H1 (cell line): ENCODE measurements around the gene KSR2. TPM values are rescaled to one million over a fixed set of nuclear protein-coding genes. Genes with fewer than 3 reads are reported as not detected.
"Not testable (repeated sequence)": the region's sequence is repeated elsewhere in the genome, so short reads cannot be mapped to it uniquely, and the experiment has no call there.

ENCODE experiments used
- CTCF ChIA-PET: fragments of 300-600 bp; sonication (Branson Sonifier 250); formaldehyde crosslinking; loops from one replicate; lab custom pipeline; 2021; ENCODE audit not compliant: partially characterized antibody; lab: Charles Lee
- POLR2A ChIA-PET: fragments of 300-600 bp; sonication (Branson Sonifier 250); formaldehyde crosslinking; loops from one replicate; lab custom pipeline; 2021; ENCODE audit warnings: inconsistent platforms; ENCODE audit not compliant: partially characterized antibody; lab: Charles Lee
- DNase-seq, 2 experiments: peaks; one replicate each; pipeline versions ENCODE4 v3.0.0 to v3.0.0-alpha.2; 2010 to 2022; ENCODE audit warnings: low spot score in 2 of 2, low read depth in 1 of 2, mixed read lengths in 1 of 2
- FAIRE-seq: peaks from 2 replicates; lab custom pipeline; 2011; peaks lifted over from hg19 to GRCh38; lab: Jason Lieb, UNC
- H2AFZ ChIP-seq: 2 replicates; pipeline ENCODE4 v1.8.1; 2012; ENCODE audit warnings: low read length, inconsistent platforms
- H2AK5ac ChIP-seq: 2 replicates; pipeline ENCODE4 v1.6.1; 2013; ENCODE audit warnings: low read depth, low read length
- H2BK120ac ChIP-seq: replicated peaks from 2 replicates; pipeline ENCODE3; 2013; ENCODE audit warnings: low read depth, low read length, inconsistent platforms
- H2BK12ac ChIP-seq: 2 replicates; pipeline ENCODE4 v1.6.1; 2013; ENCODE audit warnings: low read depth, low read length
- H2BK15ac ChIP-seq: 2 replicates; pipeline ENCODE4 v1.6.1; 2013; ENCODE audit warnings: low read length
- H2BK20ac ChIP-seq: 2 replicates; pipeline ENCODE4 v1.6.1; 2013; ENCODE audit warnings: low read length
- H2BK5ac ChIP-seq: 2 replicates; pipeline ENCODE4 v1.6.1; 2013; ENCODE audit warnings: low read depth, low read length
- H3K14ac ChIP-seq: 2 replicates; pipeline ENCODE4 v1.6.1; 2013; ENCODE audit warnings: inconsistent platforms; ENCODE audit not compliant: insufficient read length
- H3K18ac ChIP-seq: 2 replicates; pipeline ENCODE4 v1.6.1; 2013; ENCODE audit warnings: low read length; ENCODE audit errors: extremely low read depth
- H3K23ac ChIP-seq: 2 replicates; pipeline ENCODE4 v1.6.1; 2013; ENCODE audit warnings: inconsistent platforms; ENCODE audit not compliant: insufficient read length
- H3K23me2 ChIP-seq: 2 replicates; pipeline ENCODE4 v1.6.1; 2013; ENCODE audit warnings: low read depth, low read length
- H3K27ac ChIP-seq: 2 replicates; pipeline ENCODE4 v1.6.1; 2011; ENCODE audit warnings: low read depth, low read length, inconsistent platforms
- H3K27me3 ChIP-seq, 4 experiments: replicated peaks in 1 of 4; 1 replicate in 1 of 4; 2 replicates in 3 of 4; pipeline versions ENCODE4 v1.6.1 to v1.8.1; 2011 to 2013; ENCODE audit warnings: low read length in 3 of 4, mild to moderate bottlenecking in 3 of 4, inconsistent platforms in 2 of 4, mixed read lengths in 2 of 4, moderate library complexity in 1 of 4; ENCODE audit not compliant: control insufficient read depth in 3 of 4, insufficient read depth in 3 of 4; ENCODE audit errors: extremely low read depth in 1 of 4
- H3K36me3 ChIP-seq, 4 experiments: 2 replicates each; pipeline versions ENCODE4 v1.6.1 to v1.8.1; 2011 to 2013; ENCODE audit warnings: mild to moderate bottlenecking in 4 of 4, low read length in 3 of 4, moderate library complexity in 2 of 4, control low read depth in 1 of 4, inconsistent platforms in 1 of 4; ENCODE audit not compliant: insufficient read depth in 4 of 4, control insufficient read depth in 2 of 4
- H3K4ac ChIP-seq: replicated peaks from 2 replicates; pipeline ENCODE3; 2013; ENCODE audit warnings: low read length, low read depth, mixed read lengths, inconsistent platforms; ENCODE audit not compliant: insufficient read length
- H3K4me1 ChIP-seq, 4 experiments: replicated peaks in 1 of 4; 1 replicate in 1 of 4; 2 replicates in 3 of 4; pipeline versions ENCODE4 v1.6.1 to v1.8.1; 2011 to 2013; ENCODE audit warnings: low read length in 3 of 4, inconsistent platforms in 2 of 4, mixed read lengths in 1 of 4; ENCODE audit not compliant: insufficient read depth in 4 of 4, control insufficient read depth in 3 of 4
- H3K4me2 ChIP-seq, 2 experiments: 2 replicates each; pipeline versions ENCODE4 v1.6.1 to v1.8.1; 2011 to 2013; ENCODE audit warnings: low read depth in 2 of 2, low read length in 2 of 2, control low read depth in 1 of 2, inconsistent platforms in 1 of 2, mild to moderate bottlenecking in 1 of 2; ENCODE audit not compliant: insufficient read depth in 1 of 2
- H3K4me3 ChIP-seq, 4 experiments: fragments of 200-600, 300-600 bp in 1 of 4; sonication (generic), shearing (Covaris generic), sonication (Bioruptor Twin) in 1 of 4; 2 replicates each; pipeline versions ENCODE4 v1.5.1 to v1.8.1; 2011 to 2016; ENCODE audit warnings: low read length in 4 of 4, low read depth in 3 of 4, control low read depth in 2 of 4, inconsistent platforms in 2 of 4, mild to moderate bottlenecking in 2 of 4, mixed read lengths in 1 of 4, moderate library complexity in 1 of 4; ENCODE audit not compliant: insufficient read depth in 2 of 4; ENCODE audit errors: extremely low read depth in 1 of 4
- H3K56ac ChIP-seq: replicated peaks from 2 replicates; pipeline ENCODE3; 2013; ENCODE audit warnings: low read depth, mild to moderate bottlenecking, mixed read lengths, low read length, inconsistent platforms; ENCODE audit not compliant: insufficient read length
- H3K79me1 ChIP-seq: 2 replicates; pipeline ENCODE4 v1.6.1; 2013; ENCODE audit warnings: low read depth, low read length, control low read depth
- H3K79me2 ChIP-seq, 2 experiments: 2 replicates each; pipeline versions ENCODE4 v1.6.1 to v1.8.1; 2012 to 2013; ENCODE audit warnings: low read length in 2 of 2, mild to moderate bottlenecking in 2 of 2, inconsistent platforms in 1 of 2; ENCODE audit not compliant: insufficient read depth in 2 of 2, control insufficient read depth in 1 of 2
- H3K9ac ChIP-seq, 4 experiments: replicated peaks in 1 of 4; 1 replicate in 1 of 4; 2 replicates in 3 of 4; pipeline versions ENCODE4 v1.6.1 to v1.8.1; 2011 to 2013; ENCODE audit warnings: low read depth in 3 of 4, low read length in 3 of 4, control low read depth in 2 of 4, mild to moderate bottlenecking in 2 of 4, moderate library complexity in 2 of 4, inconsistent platforms in 1 of 4; ENCODE audit errors: extremely low read depth in 1 of 4
- H3K9me3 ChIP-seq, 2 experiments: 2 replicates each; pipeline versions ENCODE4 v1.6.1 to v1.8.1; 2012 to 2013; ENCODE audit warnings: mild to moderate bottlenecking in 2 of 2, moderate library complexity in 2 of 2, control low read depth in 1 of 2, inconsistent platforms in 1 of 2, low read depth in 1 of 2, low read length in 1 of 2, mixed read lengths in 1 of 2; ENCODE audit not compliant: insufficient read depth in 2 of 2
- H4K20me1 ChIP-seq, 2 experiments: replicated peaks in 1 of 2; 2 replicates each; pipeline versions ENCODE3 to v1.8.1; 2011 to 2013; ENCODE audit warnings: inconsistent platforms in 2 of 2, low read length in 2 of 2, mild to moderate bottlenecking in 1 of 2; ENCODE audit not compliant: insufficient read depth in 2 of 2, control insufficient read depth in 1 of 2
- H4K5ac ChIP-seq: 2 replicates; pipeline ENCODE4 v1.6.1; 2013; ENCODE audit warnings: low read length, low read depth, mixed read lengths, inconsistent platforms; ENCODE audit not compliant: insufficient read length
- H4K8ac ChIP-seq: 2 replicates; pipeline ENCODE4 v1.8.0; 2013; ENCODE audit warnings: mild to moderate bottlenecking, moderate library complexity, low read length, inconsistent platforms; ENCODE audit not compliant: insufficient read depth; ENCODE audit errors: extremely low read depth
- H4K91ac ChIP-seq: replicated peaks from 2 replicates; pipeline ENCODE3; 2013; ENCODE audit warnings: low read length, mixed read lengths, inconsistent platforms; ENCODE audit not compliant: insufficient read length
- WGBS, 2 experiments: shearing (Covaris generic) in 1 of 2; methylation state at CpG; one replicate each; pipeline versions ENCODE4 v1.1.6 to v1.1.7; 2013 to 2015; ENCODE audit warnings: low lambda C conversion rate in 2 of 2, mixed read lengths in 2 of 2, inconsistent platforms in 1 of 2, low coverage in 1 of 2, missing lambda C conversion rate in 1 of 2; ENCODE audit not compliant: insufficient replicate concordance in 2 of 2, insufficient coverage in 1 of 2, insufficient read length in 1 of 2; ENCODE audit errors: extremely low coverage in 1 of 2, missing lambda C conversion rate in 1 of 2; 5-methylcytosine and 5-hydroxymethylcytosine counted together
- polyA plus RNA-seq, 7 experiments: library from polyadenylated mRNA; depleted of rRNA in 3 of 7; stranded (reverse) in 5 of 7; unstranded in 2 of 7; fragments of >200 nt in 5 of 7; fragments of 200-250 nt in 2 of 7; gene quantifications; 1 replicate in 5 of 7; 2 replicates in 1 of 7; 4 replicates in 1 of 7; pipeline versions ENCODE4 v1.2.1 to v1.2.3, GENCODE V29; 2011 to 2013; ENCODE audit warnings: missing spikeins in 2 of 7, mixed read lengths in 2 of 7
- total RNA-seq: library from RNA; stranded (reverse); fragmentation: NEBNext Ultra II Directional; extraction: Animal tissue kit (Norgen Biotek cat#: 25700); gene quantifications from 2 replicates; pipeline ENCODE4 v1.2.1, GENCODE V29; 2021

Gene KSR2
- total and polyA plus RNA-seq, 2 of the 8 experiments (the other 6 are each of a cell fraction or from before 2014, with no cell fraction given) = 0.74 to 2.2 TPM

DNA sequence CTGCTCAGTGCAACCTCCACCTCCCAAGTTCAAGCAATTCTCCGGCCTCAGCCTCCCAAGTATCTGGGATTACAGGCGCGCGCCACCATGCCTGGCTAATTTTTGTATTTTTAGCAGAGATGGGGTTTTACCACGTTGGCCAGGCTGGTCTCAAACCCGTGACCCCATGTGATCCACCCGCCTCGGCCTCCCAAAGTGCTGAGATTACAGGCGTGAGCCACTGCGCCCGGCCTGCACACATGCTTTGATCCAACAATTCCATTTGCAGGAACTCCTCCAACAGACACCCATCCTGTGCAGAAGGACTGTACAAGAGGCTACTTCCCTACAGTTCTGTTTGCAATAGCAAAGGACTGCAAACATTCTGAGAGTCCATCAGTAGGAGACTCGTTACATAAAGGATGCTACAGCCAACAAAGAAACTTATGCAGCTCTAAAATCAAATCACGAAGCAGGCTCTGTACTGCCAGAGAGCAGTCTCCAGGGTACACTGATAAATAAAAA lies 108.0 kb downstream of the KSR2 start:
- H4K91ac ChIP-seq, H2BK15ac ChIP-seq, H4K20me1 ChIP-seq, H2AK5ac ChIP-seq, H4K8ac ChIP-seq, H3K79me2 ChIP-seq, H2BK20ac ChIP-seq, H2BK5ac ChIP-seq, H3K9ac ChIP-seq, H3K27ac ChIP-seq, DNase-seq, H3K9me3 ChIP-seq, H3K4me3 ChIP-seq, H3K36me3 ChIP-seq, H3K4me1 ChIP-seq, H3K56ac ChIP-seq, H2BK120ac ChIP-seq, H3K18ac ChIP-seq, H3K23ac ChIP-seq, H3K4me2 ChIP-seq, H4K5ac ChIP-seq, H2AFZ ChIP-seq, H3K79me1 ChIP-seq, H3K27me3 ChIP-seq, H2BK12ac ChIP-seq, H3K4ac ChIP-seq, H3K14ac ChIP-seq, FAIRE-seq, H3K23me2 ChIP-seq: not testable (repeated sequence)
- ChIA-PET CTCF (interaction anchor here (0.6 to 1.2 kb wide), 2 partner anchors 14 to 46 kb away, joined by 3 to 4 read pairs; no protein-coding TSS in a partner anchor), POLR2A (interaction anchor here (1.5 kb wide), 1 partner anchor 15 kb away, joined by 3 read pairs; no protein-coding TSS in a partner anchor)
- WGBS, 2 experiments = 88% methylated on average over 13 of the region's 13 CpGs; no CpG with 5 or more reads in 1 of the 2 experiments
